H9 (cell line): ENCODE measurements around the gene SSR3. TPM values are rescaled to one million over a fixed set of nuclear protein-coding genes. Genes with fewer than 3 reads are reported as not detected.

Source experiments
- DNase-seq: peaks from one replicate; pipeline ENCODE4 v3.0.0-alpha.2; 2017
- H2AFZ ChIP-seq: one replicate; pipeline ENCODE4 v1.6.1; 2013; ENCODE audit warnings: mild to moderate bottlenecking, low read length, control low read depth, moderate library complexity
- H2AK5ac ChIP-seq: 2 replicates; pipeline ENCODE4 v1.6.1; 2013; ENCODE audit warnings: low read length, control low read depth, mixed read lengths; ENCODE audit not compliant: insufficient read length
- H2BK120ac ChIP-seq: one replicate; pipeline ENCODE4 v1.6.1; 2013; ENCODE audit warnings: low read depth, mild to moderate bottlenecking, low read length, control low read depth, inconsistent platforms; ENCODE audit not compliant: poor library complexity, severe bottlenecking
- H2BK12ac ChIP-seq: 2 replicates; pipeline ENCODE4 v1.6.1; 2013; ENCODE audit warnings: low read length, control low read depth, mixed read lengths, low read depth; ENCODE audit not compliant: insufficient read length
- H2BK15ac ChIP-seq: 2 replicates; pipeline ENCODE4 v1.6.1; 2013; ENCODE audit warnings: low read depth, low read length, control low read depth
- H2BK20ac ChIP-seq: one replicate; pipeline ENCODE4 v1.6.1; 2013; ENCODE audit warnings: low read depth, mild to moderate bottlenecking, low read length, control low read depth, inconsistent platforms; ENCODE audit not compliant: poor library complexity, severe bottlenecking
- H2BK5ac ChIP-seq: 2 replicates; pipeline ENCODE4 v1.6.1; 2013; ENCODE audit warnings: low read length, control low read depth, mixed read lengths; ENCODE audit not compliant: insufficient read length
- H3K14ac ChIP-seq: 2 replicates; pipeline ENCODE4 v1.6.1; 2013; ENCODE audit warnings: low read length, control low read depth; ENCODE audit not compliant: insufficient read depth
- H3K18ac ChIP-seq: 2 replicates; pipeline ENCODE4 v1.6.1; 2013; ENCODE audit warnings: low read depth, mild to moderate bottlenecking, mixed read lengths, low read length, control low read depth; ENCODE audit not compliant: insufficient read length
- H3K23ac ChIP-seq: 2 replicates; pipeline ENCODE4 v1.6.1; 2013; ENCODE audit warnings: low read length, control low read depth, mixed read lengths, low read depth; ENCODE audit not compliant: insufficient read length
- H3K23me2 ChIP-seq: 2 replicates; pipeline ENCODE4 v1.6.1; 2013; ENCODE audit warnings: low read depth, mild to moderate bottlenecking, mixed read lengths, low read length, control low read depth; ENCODE audit not compliant: insufficient read length, poor library complexity, severe bottlenecking
- H3K27ac ChIP-seq: 2 replicates; pipeline ENCODE4 v1.5.1; 2013; ENCODE audit warnings: low read length, control low read depth, mixed read lengths, low read depth; ENCODE audit not compliant: insufficient read length
- H3K27me3 ChIP-seq: 2 replicates; pipeline ENCODE4 v1.6.1; 2013; ENCODE audit warnings: low read length, control low read depth, inconsistent platforms; ENCODE audit not compliant: insufficient read depth
- H3K4ac ChIP-seq: 2 replicates; pipeline ENCODE4 v1.6.1; 2013; ENCODE audit warnings: low read depth, mild to moderate bottlenecking, control low read depth, inconsistent platforms, low read length, moderate library complexity
- H3K4me1 ChIP-seq: 2 replicates; pipeline ENCODE4 v1.6.1; 2013; ENCODE audit warnings: low read length, control low read depth, inconsistent platforms; ENCODE audit not compliant: insufficient read depth
- H3K4me2 ChIP-seq: 2 replicates; pipeline ENCODE4 v1.6.1; 2013; ENCODE audit warnings: low read length, control low read depth, mixed read lengths; ENCODE audit not compliant: insufficient read length, insufficient read depth
- H3K56ac ChIP-seq: 2 replicates; pipeline ENCODE4 v1.6.1; 2013; ENCODE audit warnings: low read depth, mild to moderate bottlenecking, mixed read lengths, low read length, control low read depth; ENCODE audit not compliant: insufficient read length
- H3K79me1 ChIP-seq: 2 replicates; pipeline ENCODE4 v1.6.1; 2013; ENCODE audit warnings: low read depth, mild to moderate bottlenecking, moderate library complexity, low read length, control low read depth, inconsistent platforms; ENCODE audit not compliant: insufficient read depth, poor library complexity, severe bottlenecking
- H3K79me2 ChIP-seq: 2 replicates; pipeline ENCODE4 v1.6.1; 2013; ENCODE audit warnings: low read length, control low read depth, inconsistent platforms; ENCODE audit not compliant: insufficient read depth
- H3K9ac ChIP-seq: 2 replicates; pipeline ENCODE4 v1.6.1; 2013; ENCODE audit warnings: low read length, control low read depth, mixed read lengths; ENCODE audit not compliant: insufficient read length; ENCODE audit errors: extremely low read depth
- H3K9me3 ChIP-seq: one replicate; pipeline ENCODE4 v1.6.1; 2013; ENCODE audit warnings: low read depth, low read length, inconsistent platforms; ENCODE audit not compliant: control insufficient read depth
- H3T11ph ChIP-seq: one replicate; pipeline ENCODE4 v1.6.1; 2013; ENCODE audit warnings: mild to moderate bottlenecking, low read length, control low read depth, inconsistent platforms
- H4K20me1 ChIP-seq: one replicate; pipeline ENCODE4 v1.6.1; 2013; ENCODE audit not compliant: control insufficient read depth, insufficient read length, insufficient read depth
- H4K5ac ChIP-seq: 2 replicates; pipeline ENCODE4 v1.6.1; 2013; ENCODE audit warnings: low read depth, mild to moderate bottlenecking, mixed read lengths, low read length, control low read depth; ENCODE audit not compliant: insufficient read length
- H4K8ac ChIP-seq: replicated peaks from 2 replicates; pipeline ENCODE4 v1.6.1; 2013; ENCODE audit warnings: low read length, control low read depth, mixed read lengths, low read depth; ENCODE audit not compliant: insufficient read length
- H4K91ac ChIP-seq: 2 replicates; pipeline ENCODE4 v1.6.1; 2013; ENCODE audit warnings: low read depth, mild to moderate bottlenecking, moderate library complexity, mixed read lengths, low read length, control low read depth; ENCODE audit not compliant: insufficient read length
- H3K27ac Mint-ChIP-seq, 3 experiments: 2 replicates in 2 of 3; 3 replicates in 1 of 3; pipeline ENCODE4 v1.8.0; 2020 to 2021; ENCODE audit warnings: mixed read lengths in 3 of 3, mild to moderate bottlenecking in 1 of 3, moderate library complexity in 1 of 3
- H3K27me3 Mint-ChIP-seq: 2 replicates; pipeline ENCODE4 v1.8.0; 2021; ENCODE audit warnings: low read depth, mild to moderate bottlenecking, moderate library complexity, mixed read lengths
- H3K36me3 Mint-ChIP-seq, 3 experiments: 2 replicates in 2 of 3; 3 replicates in 1 of 3; pipeline ENCODE4 v1.8.0; 2020 to 2021; ENCODE audit warnings: low read depth in 3 of 3, mixed read lengths in 3 of 3; ENCODE audit not compliant: insufficient read depth in 1 of 3
- H3K4me1 Mint-ChIP-seq, 2 experiments: 2 replicates each; pipeline ENCODE4 v1.8.0; 2020; ENCODE audit warnings: mixed read lengths in 2 of 2
- H3K4me3 Mint-ChIP-seq, 2 experiments: 2 replicates in 1 of 2; 3 replicates in 1 of 2; pipeline ENCODE4 v1.8.0; 2020 to 2021; ENCODE audit warnings: mild to moderate bottlenecking in 2 of 2, mixed read lengths in 2 of 2, moderate library complexity in 1 of 2
- H3K9me3 Mint-ChIP-seq, 2 experiments: 2 replicates in 1 of 2; 3 replicates in 1 of 2; pipeline ENCODE4 v1.8.0; 2020; ENCODE audit warnings: mild to moderate bottlenecking in 2 of 2, mixed read lengths in 2 of 2, moderate library complexity in 1 of 2
- CTCF ChIP-seq: fragments of 200-600 bp; sonication (generic); conservative IDR thresholded peaks from 3 replicates; pipeline ENCODE4 v1.8.0; 2021; ENCODE audit warnings: antibody characterized with exemption, mild to moderate bottlenecking
- WGBS: extraction: QIAGEN DNeasy Blood & Tissue Kit; methylation state at CpG from one replicate; pipeline ENCODE4 v1.1.7; 2013; ENCODE audit warnings: missing lambda C conversion rate, low lambda C conversion rate, mixed read lengths; ENCODE audit not compliant: insufficient read length; ENCODE audit errors: extremely low coverage; 5-methylcytosine and 5-hydroxymethylcytosine counted together
- total RNA-seq: library from RNA; stranded (reverse); gene quantifications from 2 replicates; pipeline ENCODE4 v1.2.1, GENCODE V29; 2021

SSR3 gene
- total RNA-seq, 1 experiment from 2014 or later, result 177 TPM

GRCh38 chr3:156522673-156523072, 32.2 kb downstream of the SSR3 start:
- no peak overlapping the region for H3T11ph ChIP-seq
- no peak overlapping the region for H2AFZ ChIP-seq
- H4K8ac ChIP-seq, result no peak overlapping the region
- H3K27ac ChIP-seq, result no peak overlapping the region
- no peak overlapping the region for H2BK20ac ChIP-seq
- Mint-ChIP-seq H3K27me3 (no peaks in the 10 kb centered on the region; the same call in 1 of the 2 replicates), H3K4me1 (peaks cover 11 to 21% of the 10 kb centered on the region in 2 experiments), H3K27ac (no peak overlapping the region), H3K9me3 (no peaks in the 10 kb centered on the region), H3K4me3 (no peak overlapping the region), H3K36me3 (no peaks in the 10 kb centered on the region)
- no peak overlapping the region for H2BK5ac ChIP-seq
- TF ChIP-seq CTCF, result no peak
- H4K20me1 ChIP-seq, result no peaks in the 10 kb centered on the region
- no peaks in the 10 kb centered on the region for H3K27me3 ChIP-seq
- no peak for DNase-seq
- H2BK15ac ChIP-seq, result no peak overlapping the region
- H3K56ac ChIP-seq, result no peak overlapping the region
- no peak overlapping the region for H4K5ac ChIP-seq
- no peak overlapping the region for H2AK5ac ChIP-seq
- H3K23ac ChIP-seq, result no peak overlapping the region
- H3K4ac ChIP-seq, result no peak overlapping the region
- no CpG with 5 or more reads among the region's 4 CpGs for WGBS
- H3K18ac ChIP-seq, result no peak overlapping the region
- no peaks in the 10 kb centered on the region for H3K9me3 ChIP-seq
- H3K14ac ChIP-seq, result no peak overlapping the region
- H3K9ac ChIP-seq, result no peak overlapping the region
- H3K4me2 ChIP-seq, result no peak overlapping the region
- no peak overlapping the region for H2BK12ac ChIP-seq
- H2BK120ac ChIP-seq, result no peak overlapping the region
- H3K79me2 ChIP-seq, result no peaks in the 10 kb centered on the region
- no peaks in the 10 kb centered on the region; the same call in 1 of the 2 replicates for H3K4me1 ChIP-seq
- H3K23me2 ChIP-seq, result no peaks in the 10 kb centered on the region
- H4K91ac ChIP-seq, result no peak overlapping the region
- H3K79me1 ChIP-seq, result no peaks in the 10 kb centered on the region
